CD4-positive, alpha-beta T cell treated with Interleukin-10 for 1 hour (primary cell): ENCODE results near the gene NBAS.

Source experiments
- DNase-seq: peaks from one replicate; pipeline ENCODE4 v3.0.0-alpha.2; 2020

Gene NBAS

GRCh38 chr2:15155959-15156574 is 405.1 kb downstream of the NBAS start:
- DNase-seq, result no peak

DNA sequence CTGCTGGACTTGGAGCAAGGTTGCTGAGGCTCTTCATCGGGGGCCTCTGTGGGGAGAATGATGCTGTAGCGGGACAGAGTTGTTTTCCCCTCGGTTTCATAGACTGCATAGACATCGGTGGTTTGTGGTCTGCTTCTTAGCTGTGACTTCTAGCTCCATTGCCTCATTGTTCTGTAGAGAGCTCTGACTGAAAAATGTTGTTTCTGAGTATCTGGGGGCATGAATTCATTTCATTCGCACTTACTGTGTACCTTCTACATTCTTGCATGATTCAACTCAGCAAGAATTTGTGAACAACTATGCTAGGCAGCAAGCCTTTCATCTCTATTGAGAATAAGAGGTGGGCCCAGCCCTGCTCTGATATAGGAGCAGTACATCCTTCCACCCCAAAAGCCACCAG is 406.8 kb downstream of the NBAS start:
- no peak for DNase-seq

DNA sequence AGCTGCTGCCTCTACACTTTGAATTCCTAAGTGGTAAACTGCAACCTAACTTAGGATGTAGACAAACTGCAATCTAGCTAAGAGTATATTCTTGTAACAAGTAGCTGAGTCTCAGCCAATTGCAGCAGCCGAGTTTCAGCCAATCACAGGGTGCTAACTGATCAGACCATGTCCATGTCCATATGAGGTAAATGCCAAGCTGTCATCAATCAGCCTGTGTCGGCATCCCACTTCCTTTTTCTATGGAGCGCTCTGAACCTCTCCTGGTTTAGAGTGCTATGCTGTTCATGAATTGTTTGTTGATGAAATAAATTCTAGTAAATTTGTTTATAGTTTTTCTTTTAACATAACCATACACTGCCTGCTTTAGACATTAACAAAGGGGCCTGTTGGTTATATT is 408.8 kb downstream of the NBAS start:
- DNase-seq, result no peak

GRCh38 chr2:15149063-15149462 is 412.1 kb downstream of the NBAS start:
- DNase-seq, result no peak

GRCh38 chr2:15147591-15147990 is 413.5 kb downstream of the NBAS start:
- DNase-seq, result no peak

- no peak for DNase-seq
Observed at GRCh38 chr2:15146960-15147359, 414.2 kb downstream of the NBAS start.

GRCh38 chr2:15145919-15146318 is 415.2 kb downstream of the NBAS start:
- no peak for DNase-seq

DNA sequence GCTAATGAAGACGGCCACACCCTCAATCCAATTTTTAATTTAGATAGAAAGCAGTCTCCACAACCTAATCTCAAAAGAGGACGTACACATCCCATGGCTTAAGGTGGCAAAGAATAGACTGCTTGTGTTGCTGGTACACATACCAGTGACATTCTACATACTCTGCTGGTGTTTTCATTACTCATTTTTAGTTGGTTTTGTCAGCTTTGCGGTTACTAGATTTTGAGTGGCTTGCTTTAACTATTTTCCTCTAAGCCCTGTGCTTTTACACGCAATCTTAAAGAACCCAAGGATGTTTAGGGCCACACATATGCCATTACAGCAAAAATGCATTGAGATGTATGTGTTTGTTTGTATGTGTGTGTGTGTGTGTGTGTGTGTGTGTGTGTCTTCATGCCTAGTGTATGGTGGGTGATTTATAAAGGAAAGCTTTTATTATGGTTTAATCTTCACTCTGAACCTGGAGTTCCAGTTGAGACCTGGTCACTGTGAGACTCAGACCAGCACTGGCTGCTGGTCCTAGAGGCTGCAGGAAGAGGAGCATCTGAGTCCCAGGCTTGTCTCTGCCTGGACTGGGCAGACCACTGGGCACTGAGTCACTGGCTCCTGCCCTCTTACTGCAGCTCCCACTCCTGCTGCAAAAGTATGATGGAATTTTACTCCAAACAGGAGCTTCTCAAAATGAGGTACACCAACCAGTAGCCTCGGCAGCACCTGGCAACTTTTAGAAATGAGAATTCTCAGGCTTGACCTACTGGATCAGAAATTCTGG is 415.9 kb downstream of the NBAS start:
- no peak for DNase-seq

DNA sequence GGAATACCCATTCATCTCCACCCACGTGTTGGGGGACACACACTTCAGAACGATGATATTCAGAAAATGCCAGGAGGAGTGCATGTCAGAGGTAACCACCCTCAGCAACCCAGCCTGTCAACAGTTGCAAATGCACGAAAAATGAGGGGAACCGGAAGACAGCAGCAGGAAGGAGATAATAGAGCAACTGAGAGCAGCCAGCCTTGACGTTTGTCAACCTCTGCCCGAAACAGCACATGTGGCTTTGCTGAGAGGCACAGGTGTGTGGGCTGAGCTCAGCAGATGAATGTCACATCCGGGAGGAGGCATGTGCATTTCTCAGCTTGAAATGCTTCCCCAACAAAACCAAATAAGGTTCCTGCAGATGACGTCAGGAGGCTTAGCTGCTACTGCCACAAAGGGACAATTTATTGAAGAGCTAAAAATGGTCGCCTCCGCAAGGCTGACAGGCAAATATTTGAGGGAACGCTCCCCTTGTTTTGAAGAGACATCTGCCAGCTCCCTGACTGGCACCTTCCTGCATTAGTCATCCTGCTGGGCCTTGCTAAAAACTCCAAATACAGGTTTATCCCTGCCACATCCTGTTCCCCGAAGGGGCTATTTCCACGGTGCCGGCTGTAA is 419.0 kb downstream of the NBAS start:
- peak; percentile 67 for DNase-seq

DNA sequence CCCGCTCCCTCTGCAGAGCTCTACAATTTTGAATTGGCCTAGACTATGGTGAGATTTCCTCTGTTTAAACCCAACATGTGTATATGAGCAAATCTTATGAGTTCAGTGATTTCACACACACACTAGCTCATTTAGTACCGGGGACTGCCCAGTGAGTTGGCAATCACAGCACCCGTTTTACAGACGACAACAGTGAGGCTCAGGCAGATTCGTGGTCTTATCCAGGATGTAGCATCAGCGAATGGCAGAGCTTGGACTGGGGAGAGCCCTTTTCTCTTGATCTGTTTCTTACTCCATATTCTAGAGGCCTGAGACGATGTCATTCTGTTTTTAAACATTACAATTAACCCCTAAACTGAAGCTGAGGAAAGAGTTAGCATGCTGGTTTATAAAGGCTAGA is 419.9 kb downstream of the NBAS start:
- no peak for DNase-seq

GRCh38 chr2:15136639-15137038 is 424.5 kb downstream of the NBAS start:
- DNase-seq, result no peak

DNA sequence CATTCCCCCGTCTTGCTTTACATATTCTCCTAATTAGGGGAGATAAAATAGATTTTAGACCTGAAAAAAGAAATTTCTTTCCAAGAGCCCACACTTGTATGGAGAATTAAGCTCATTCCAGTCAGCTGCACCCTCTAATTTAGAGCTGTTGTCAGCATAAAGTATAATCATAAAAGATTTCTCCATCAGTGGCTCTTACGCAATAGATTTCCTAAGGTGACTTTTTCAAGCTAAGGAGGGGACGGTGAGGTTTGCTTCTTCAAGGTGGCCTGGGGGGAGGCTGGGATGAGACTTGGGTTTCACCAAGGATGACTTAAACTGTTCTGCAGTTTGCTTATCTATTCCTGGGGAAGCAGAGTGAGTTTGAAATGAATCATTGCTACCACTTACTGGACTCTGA is 426.2 kb downstream of the NBAS start:
- DNase-seq, result no peak

- no peak for DNase-seq
Observed at GRCh38 chr2:15133461-15133860, 427.7 kb downstream of the NBAS start.

GRCh38 chr2:15128846-15129245 is 432.3 kb downstream of the NBAS start:
- DNase-seq, result no peak

- no peak for DNase-seq
Observed at GRCh38 chr2:15127876-15128275, 433.3 kb downstream of the NBAS start.

- no peak for DNase-seq
Observed at GRCh38 chr2:15127301-15127700, 433.8 kb downstream of the NBAS start.

DNA sequence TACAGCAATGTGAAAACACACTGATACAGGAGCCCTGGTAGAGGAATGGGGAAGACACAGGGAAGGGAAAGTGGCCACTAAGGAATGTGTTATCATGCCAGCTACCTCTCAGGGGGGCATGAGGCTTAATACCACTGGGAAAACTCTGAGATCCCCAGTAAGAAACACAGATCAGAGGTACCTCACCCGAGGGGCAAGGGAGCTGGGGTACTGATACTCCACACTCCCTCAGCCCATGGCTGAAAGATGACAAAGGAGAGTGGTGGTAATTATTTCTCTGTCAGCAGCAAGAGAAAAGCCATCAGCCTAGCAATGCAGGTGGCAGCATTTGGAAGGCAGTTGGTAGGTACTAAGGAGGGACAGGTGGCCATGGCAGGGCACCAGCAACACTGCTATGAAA is 434.8 kb downstream of the NBAS start:
- DNase-seq, result no peak

DNA sequence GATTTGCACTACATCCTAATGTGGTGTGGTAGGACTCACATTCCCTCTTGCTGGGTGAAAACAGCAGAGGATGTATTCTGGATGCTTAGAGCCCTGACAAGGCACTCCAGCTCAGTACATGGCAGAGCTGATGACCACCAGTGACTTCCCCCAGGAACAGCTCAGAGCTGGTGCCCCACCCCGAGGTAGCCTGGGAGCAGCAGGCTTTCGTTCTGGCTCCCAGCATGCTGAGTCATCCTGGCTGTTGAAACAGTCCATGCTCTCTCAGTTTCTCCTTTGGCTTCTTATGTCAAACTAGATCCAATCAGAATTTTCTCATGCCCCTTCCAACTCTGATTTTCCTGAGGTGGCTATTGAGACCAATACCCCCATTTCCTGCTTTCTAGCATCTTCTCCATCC is 438.2 kb downstream of the NBAS start:
- DNase-seq, result no peak

- no peak for DNase-seq
Observed at GRCh38 chr2:15120631-15121030, 440.5 kb downstream of the NBAS start.

- no peak for DNase-seq
Observed at GRCh38 chr2:15119722-15120175, 441.4 kb downstream of the NBAS start.

DNA sequence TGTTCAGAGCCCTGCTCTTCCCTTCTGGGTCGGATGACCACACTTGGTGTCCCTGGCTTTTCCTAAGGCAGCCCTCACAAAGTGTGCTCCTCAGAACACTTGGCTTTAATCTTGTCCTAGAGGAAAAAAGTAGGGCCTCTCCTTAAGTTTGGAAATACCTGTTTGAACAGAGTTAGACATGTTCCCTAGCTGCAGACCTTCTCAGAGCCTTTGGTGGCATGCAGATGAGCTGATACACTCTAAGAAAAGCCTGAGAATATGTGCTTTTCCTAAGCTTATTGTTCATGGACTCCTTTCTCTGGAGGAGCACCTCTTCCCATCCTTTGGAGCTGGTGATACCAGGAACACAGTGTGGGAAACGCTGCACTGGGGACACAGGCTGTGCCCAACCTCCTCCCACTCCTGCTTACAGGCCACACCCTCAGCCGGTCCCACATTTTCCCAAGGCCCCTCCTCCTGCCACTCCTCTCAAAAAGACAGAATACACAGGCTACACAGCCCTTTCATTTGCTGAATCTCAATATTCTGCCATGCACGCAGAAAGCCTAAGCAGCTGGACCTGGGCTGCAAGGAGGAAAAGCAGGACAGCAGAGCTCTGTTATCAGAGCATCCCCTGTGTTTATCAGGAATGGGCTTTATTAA is 443.6 kb downstream of the NBAS start:
- no peak for DNase-seq
